ENCODE results near the gene PSD4. TPM values are rescaled to one million over a fixed set of nuclear protein-coding genes. Genes with fewer than 3 reads are reported as not detected.

Gene PSD4
- total RNA-seq, 6 donors from 2014 or later: 44.0 to 101 (median 60.4) TPM

DNA sequence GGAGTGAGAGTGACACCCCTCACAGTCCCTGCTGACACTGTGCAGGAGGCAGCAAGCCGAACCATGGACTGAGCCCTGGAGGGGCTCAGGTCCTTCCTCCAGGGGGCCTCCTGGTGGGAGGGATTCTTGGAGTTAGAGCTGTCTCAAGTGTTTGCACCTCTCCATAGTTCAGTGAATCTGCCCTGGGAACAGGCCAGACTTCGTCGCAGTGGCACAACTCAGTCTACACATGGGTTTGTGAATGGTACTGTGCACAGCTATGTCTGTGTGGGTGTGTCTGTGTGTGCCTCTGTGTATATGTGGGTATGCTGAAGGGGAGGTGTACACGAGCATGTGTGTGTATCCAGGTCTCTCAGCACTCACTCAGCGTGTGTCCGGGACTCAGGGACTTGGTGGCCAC is 68.6 kb downstream of the PSD4 start:
- WGBS, 2 donors: 87 to 100% methylated on average over 2 to 6 of the region's 6 CpGs
- no peak for DNase-seq
- TF ChIP-seq, protein P1, sequence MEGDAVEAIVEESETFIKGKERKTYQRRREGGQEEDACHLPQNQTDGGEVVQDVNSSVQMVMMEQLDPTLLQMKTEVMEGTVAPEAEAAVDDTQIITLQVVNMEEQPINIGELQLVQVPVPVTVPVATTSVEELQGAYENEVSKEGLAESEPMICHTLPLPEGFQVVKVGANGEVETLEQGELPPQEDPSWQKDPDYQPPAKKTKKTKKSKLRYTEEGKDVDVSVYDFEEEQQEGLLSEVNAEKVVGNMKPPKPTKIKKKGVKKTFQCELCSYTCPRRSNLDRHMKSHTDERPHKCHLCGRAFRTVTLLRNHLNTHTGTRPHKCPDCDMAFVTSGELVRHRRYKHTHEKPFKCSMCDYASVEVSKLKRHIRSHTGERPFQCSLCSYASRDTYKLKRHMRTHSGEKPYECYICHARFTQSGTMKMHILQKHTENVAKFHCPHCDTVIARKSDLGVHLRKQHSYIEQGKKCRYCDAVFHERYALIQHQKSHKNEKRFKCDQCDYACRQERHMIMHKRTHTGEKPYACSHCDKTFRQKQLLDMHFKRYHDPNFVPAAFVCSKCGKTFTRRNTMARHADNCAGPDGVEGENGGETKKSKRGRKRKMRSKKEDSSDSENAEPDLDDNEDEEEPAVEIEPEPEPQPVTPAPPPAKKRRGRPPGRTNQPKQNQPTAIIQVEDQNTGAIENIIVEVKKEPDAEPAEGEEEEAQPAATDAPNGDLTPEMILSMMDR (IDR thresholded peaks at IDR 0.05): no peak
- TF ChIP-seq POLR2A (IDR thresholded peaks at IDR 0.05) (no peak), EP300 (IDR thresholded peaks at IDR 0.05) (no peak), POLR2AphosphoS5 (IDR thresholded peaks at IDR 0.05) (no peak)
- H3K27ac ChIP-seq: peak overlapping the region in 2 of 4 donors; percentile 22 to 73
- no peaks in the 10 kb centered on the region for H3K9me3 ChIP-seq
- H3K27me3 ChIP-seq: no peaks in the 10 kb centered on the region
- no peaks in the 10 kb centered on the region for H3K36me3 ChIP-seq
- ATAC-seq (ENCODE audit: low FRiP score in 2 of 2): no peak
- no peak overlapping the region for H3K4me3 ChIP-seq
- peaks cover 17 to 29% (median 24%) of the 10 kb centered on the region in 4 donors for H3K4me1 ChIP-seq

- TF ChIP-seq POLR2A (IDR thresholded peaks at IDR 0.05) (no peak), POLR2AphosphoS5 (IDR thresholded peaks at IDR 0.05) (no peak), EP300 (IDR thresholded peaks at IDR 0.05) (no peak)
- TF ChIP-seq, protein P1 (IDR thresholded peaks at IDR 0.05): no peak
- 84 to 91% methylated on average over 3 of the region's 3 CpGs for WGBS, 2 donors
- H3K4me1 ChIP-seq: peaks cover 10 to 20% (median 15%) of the 10 kb centered on the region in 4 donors
- H3K27ac ChIP-seq: no peak overlapping the region
- no peaks in the 10 kb centered on the region for H3K9me3 ChIP-seq
- no peaks in the 10 kb centered on the region for H3K27me3 ChIP-seq
- no peaks in the 10 kb centered on the region for H3K36me3 ChIP-seq
- DNase-seq (no peak), ATAC-seq (ENCODE audit: low FRiP score in 2 of 2) (no peak)
- no peak overlapping the region for H3K4me3 ChIP-seq
Observed at GRCh38 chr2:113245276-113245711, 71.5 kb downstream of the PSD4 start.

DNA sequence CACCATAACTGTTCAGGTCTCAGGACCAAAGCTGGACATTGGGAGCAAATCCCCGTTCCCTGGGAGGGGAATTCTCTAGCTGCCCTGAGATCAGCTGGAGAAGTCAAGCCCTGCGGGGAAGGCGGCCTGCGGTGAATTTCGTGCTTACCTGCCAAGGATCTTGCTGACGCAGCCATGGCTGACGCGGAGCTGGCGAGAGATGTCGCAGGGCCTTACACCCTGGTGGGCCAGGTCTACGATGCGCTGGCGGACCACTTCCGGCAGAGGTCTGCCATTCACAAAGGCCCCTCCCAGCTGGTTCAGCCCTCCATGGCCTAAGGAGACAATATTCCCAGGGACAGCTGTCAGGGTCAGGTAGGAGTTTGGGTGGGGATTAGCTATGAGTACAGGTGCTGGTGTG is 72.8 kb downstream of the PSD4 start:
- TF ChIP-seq POLR2A (IDR thresholded peaks at IDR 0.05) (no peak), EP300 (IDR thresholded peaks at IDR 0.05) (no peak), POLR2AphosphoS5 (IDR thresholded peaks at IDR 0.05) (no peak)
- TF ChIP-seq, protein P1 (IDR thresholded peaks at IDR 0.05): no peak
- no peak overlapping the region for H3K27ac ChIP-seq
- peak in 1 of 2 donors; percentile 69 for DNase-seq
- no peak overlapping the region for H3K4me3 ChIP-seq
- H3K36me3 ChIP-seq: no peaks in the 10 kb centered on the region
- no peaks in the 10 kb centered on the region for H3K9me3 ChIP-seq
- no peak for ATAC-seq (ENCODE audit: low FRiP score in 2 of 2)
- no peaks in the 10 kb centered on the region for H3K27me3 ChIP-seq
- H3K4me1 ChIP-seq: peaks cover 0 to 8% (median 6%) of the 10 kb centered on the region in 4 donors
- 87 to 89% methylated on average over 12 to 14 of the region's 14 CpGs for WGBS, 2 donors

- H3K4me1 ChIP-seq: peaks cover 0 to 7% (median 4%) of the 10 kb centered on the region in 4 donors
- 39 to 42% methylated on average over 10 of the region's 10 CpGs for WGBS, 2 donors
- DNase-seq (peak in 1 of 2 donors; percentile 87), ATAC-seq (ENCODE audit: low FRiP score in 2 of 2) (peak; percentile 78 to 87)
- TF ChIP-seq POLR2AphosphoS5 (IDR thresholded peaks at IDR 0.05): no peak
- TF ChIP-seq, protein P1 (IDR thresholded peaks at IDR 0.05): peak; percentile 81 to 90 (median 88)
- no peaks in the 10 kb centered on the region for H3K36me3 ChIP-seq
- no peaks in the 10 kb centered on the region for H3K9me3 ChIP-seq
- H3K27ac ChIP-seq: no peak overlapping the region
- H3K27me3 ChIP-seq: no peaks in the 10 kb centered on the region
- H3K4me3 ChIP-seq: no peak overlapping the region
Observed at GRCh38 chr2:113248997-113249770, 75.4 kb downstream of the PSD4 start.
